GM19324 (cell line): ENCODE data around the gene YRDC.

Experiments used
- ATAC-seq: cut with Tn5 transposase; IDR thresholded peaks from one replicate; pipeline ENCODE4 v1.9.1; 2021; ENCODE audit warnings: mild to moderate bottlenecking, moderate library complexity; ENCODE audit not compliant: unreplicated experiment, low FRiP score

YRDC gene

GRCh38 chr1:37822906-37823815, 15.2 kb upstream of the YRDC start:
- no peak for ATAC-seq

GRCh38 chr1:37821481-37821880, 13.5 kb upstream of the YRDC start:
- no peak for ATAC-seq

GRCh38 chr1:37817481-37817880, 9.5 kb upstream of the YRDC start:
- ATAC-seq, result no peak

GRCh38 chr1:37814252-37814651, 6.2 kb upstream of the YRDC start:
- no peak for ATAC-seq

GRCh38 chr1:37813529-37814145, 5.6 kb upstream of the YRDC start:
- ATAC-seq, result no peak

- no peak for ATAC-seq
Measured at GRCh38 chr1:37811027-37811655, 3.1 kb upstream of the YRDC start.

GRCh38 chr1:37809942-37810341, 1.9 kb upstream of the YRDC start:
- no peak for ATAC-seq

GRCh38 chr1:37808369-37809319, 636 bp upstream of the YRDC start:
- peak; percentile 43 for ATAC-seq

GRCh38 chr1:37807220-37807554, 821 bp downstream of the YRDC start:
- no peak for ATAC-seq

GRCh38 chr1:37802439-37802838, 5.6 kb downstream of the YRDC start:
- ATAC-seq, result no peak

- ATAC-seq, result no peak
Measured at GRCh38 chr1:37797750-37798345, 10.2 kb downstream of the YRDC start.

- no peak for ATAC-seq
Measured at GRCh38 chr1:37795340-37796125, 12.5 kb downstream of the YRDC start.

- no peak for ATAC-seq
Measured at GRCh38 chr1:37794372-37795339, 13.4 kb downstream of the YRDC start.

- ATAC-seq, result peak; percentile 53
Measured at GRCh38 chr1:37793773-37794371, 14.1 kb downstream of the YRDC start, which contains the start of gene MANEAL. Gene MANEAL (plus strand): TSS chr1:37793847. CDS start chr1:37794183, 336 bp downstream.

GRCh38 chr1:37792943-37793686, 14.9 kb downstream of the YRDC start:
- no peak for ATAC-seq

- no peak for ATAC-seq
Measured at GRCh38 chr1:37782491-37782890, 25.5 kb downstream of the YRDC start.

- ATAC-seq, result no peak
Measured at GRCh38 chr1:37778654-37779053, 29.4 kb downstream of the YRDC start.
